Measurements from ENCODE around the gene SHISAL1. TPM values are rescaled to one million over a fixed set of nuclear protein-coding genes. Genes with fewer than 3 reads are reported as not detected.

SHISAL1 gene
- 1 to 10 TPM in 1 of 3 donors, under 1 TPM in 2; 0.32 to 1.2 (median 0.33) TPM for total RNA-seq

- Histone ChIP-seq H3K4me3 (no peak within 1 kb of the TSS), H3K27me3 (peaks cover 0 to 9% of the 10 kb centered on the region in 2 donors), H3K9me3 (no peaks in the 10 kb centered on the region), H3K4me1 (no peaks in the 10 kb centered on the region), H3K36me3 (no peaks in the 10 kb centered on the region), H3K27ac (no peak within 1 kb of the TSS)
- TF ChIP-seq, protein P1, sequence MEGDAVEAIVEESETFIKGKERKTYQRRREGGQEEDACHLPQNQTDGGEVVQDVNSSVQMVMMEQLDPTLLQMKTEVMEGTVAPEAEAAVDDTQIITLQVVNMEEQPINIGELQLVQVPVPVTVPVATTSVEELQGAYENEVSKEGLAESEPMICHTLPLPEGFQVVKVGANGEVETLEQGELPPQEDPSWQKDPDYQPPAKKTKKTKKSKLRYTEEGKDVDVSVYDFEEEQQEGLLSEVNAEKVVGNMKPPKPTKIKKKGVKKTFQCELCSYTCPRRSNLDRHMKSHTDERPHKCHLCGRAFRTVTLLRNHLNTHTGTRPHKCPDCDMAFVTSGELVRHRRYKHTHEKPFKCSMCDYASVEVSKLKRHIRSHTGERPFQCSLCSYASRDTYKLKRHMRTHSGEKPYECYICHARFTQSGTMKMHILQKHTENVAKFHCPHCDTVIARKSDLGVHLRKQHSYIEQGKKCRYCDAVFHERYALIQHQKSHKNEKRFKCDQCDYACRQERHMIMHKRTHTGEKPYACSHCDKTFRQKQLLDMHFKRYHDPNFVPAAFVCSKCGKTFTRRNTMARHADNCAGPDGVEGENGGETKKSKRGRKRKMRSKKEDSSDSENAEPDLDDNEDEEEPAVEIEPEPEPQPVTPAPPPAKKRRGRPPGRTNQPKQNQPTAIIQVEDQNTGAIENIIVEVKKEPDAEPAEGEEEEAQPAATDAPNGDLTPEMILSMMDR (IDR thresholded peaks at IDR 0.05): no peak
- no peak for TF ChIP-seq POLR2A (IDR thresholded peaks at IDR 0.05)
- TF ChIP-seq POLR2AphosphoS5 (IDR thresholded peaks at IDR 0.05): no peak
- intact Hi-C loops (cut with DNase I; ENCODE audit: low total_unique reads): no loop called here
- DNase-seq (ENCODE audit: low spot score in 2 of 2): no peak
These were observed at the start of gene SHISAL1 for GRCh38 chr22:44312766-44313165. Gene SHISAL1 (minus strand): TSS chr22:44312951. CDS start chr22:44300945, 12,006 bp downstream.

DNA sequence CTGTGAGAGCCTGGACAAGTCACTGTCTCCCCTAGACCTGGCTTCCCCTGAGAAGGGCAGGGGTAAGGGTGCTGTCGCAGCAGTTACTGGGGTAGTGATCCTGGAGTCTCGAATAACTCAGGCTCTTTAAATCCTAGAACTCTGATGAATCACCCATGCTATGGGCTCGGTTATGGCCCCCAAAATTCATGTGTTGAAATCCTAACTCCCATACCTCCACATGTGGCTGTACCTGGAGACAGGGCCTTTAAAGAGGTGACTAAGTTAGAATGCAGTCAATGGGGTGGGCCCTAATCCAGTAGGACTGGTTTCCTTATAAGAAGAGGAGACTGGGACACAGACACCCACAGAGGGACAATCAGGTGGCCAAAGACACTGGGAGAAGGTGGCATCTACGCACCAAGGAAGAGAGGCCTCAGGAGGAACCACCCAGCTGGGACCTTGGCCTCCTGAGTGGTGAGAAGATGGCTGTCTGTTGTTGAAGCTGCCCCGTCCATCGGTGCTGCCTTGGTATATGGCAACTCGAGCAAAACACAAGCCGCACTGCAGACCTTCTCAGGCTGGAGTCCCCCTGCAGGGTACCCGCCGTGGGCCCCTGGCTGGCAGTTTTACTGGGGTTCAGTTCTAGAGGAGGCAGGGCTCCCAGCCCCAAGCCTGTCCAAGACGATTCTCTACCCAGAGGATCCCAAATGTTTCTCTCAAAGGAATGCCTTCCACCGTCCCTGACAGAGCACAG, 48.8 kb upstream of the SHISAL1 start:
- Histone ChIP-seq H3K27ac (peak overlapping the region; percentile 3 to 79), H3K9me3 (no peaks in the 10 kb centered on the region), H3K27me3 (no peaks in the 10 kb centered on the region), H3K4me1 (peaks cover 12 to 15% of the 10 kb centered on the region in 2 donors), H3K4me3 (peak overlapping the region in 1 of 3 donors; percentile 43), H3K36me3 (no peaks in the 10 kb centered on the region)
- no peak for DNase-seq (ENCODE audit: low spot score in 2 of 2)
- TF ChIP-seq POLR2A (IDR thresholded peaks at IDR 0.05) (no peak), POLR2AphosphoS5 (IDR thresholded peaks at IDR 0.05) (no peak)
- TF ChIP-seq, protein P1 (IDR thresholded peaks at IDR 0.05): no peak
- intact Hi-C loops (cut with DNase I; ENCODE audit: low total_unique reads): loop anchor here (10.0 kb wide), 1 partner anchor 1207 kb away; the partner anchor contains the start of gene TSPO

DNA sequence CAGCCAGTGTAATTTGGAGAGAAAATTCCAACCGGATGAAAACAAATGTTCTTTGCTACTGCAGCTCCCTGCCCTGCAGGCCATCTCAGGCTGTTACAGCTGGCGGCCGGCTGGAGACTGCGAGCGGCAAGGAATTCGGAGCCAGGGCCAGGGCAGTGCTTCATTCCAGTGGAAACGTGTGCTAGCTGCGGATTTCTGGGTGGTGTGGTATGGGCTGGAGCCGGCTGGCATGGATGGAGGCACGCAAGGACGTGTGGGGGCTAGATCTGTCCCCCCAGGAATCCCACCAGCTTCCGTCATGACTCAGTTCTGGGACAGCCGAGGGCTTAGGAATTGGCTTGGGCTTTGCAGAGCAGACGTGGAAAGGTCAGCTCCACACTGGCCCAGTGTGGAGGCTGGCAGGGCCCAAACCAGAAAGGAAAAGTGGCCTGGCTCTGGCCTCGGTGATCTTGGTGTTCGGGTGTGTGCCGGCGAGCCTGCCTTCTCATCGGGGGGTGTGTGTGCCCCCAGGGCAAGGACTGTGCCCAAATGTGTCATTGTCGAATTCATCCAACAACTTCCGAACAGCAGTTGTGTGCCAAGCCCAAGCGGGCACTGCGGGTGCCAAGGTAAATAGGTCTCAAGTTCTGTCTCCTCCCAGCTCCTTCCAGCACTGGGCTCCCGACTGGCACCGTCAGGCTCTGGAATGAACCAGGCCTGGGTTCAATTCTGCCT, 48.1 kb upstream of the SHISAL1 start:
- Histone ChIP-seq H3K4me3 (peak overlapping the region in 1 of 3 donors; percentile 43), H3K27ac (peak overlapping the region; percentile 3 to 79), H3K27me3 (peaks cover 0 to under 1% of the 10 kb centered on the region in 2 donors), H3K9me3 (no peaks in the 10 kb centered on the region), H3K36me3 (no peaks in the 10 kb centered on the region), H3K4me1 (peaks cover 12 to 15% of the 10 kb centered on the region in 2 donors)
- intact Hi-C loops (cut with DNase I; ENCODE audit: low total_unique reads): loop anchor here (10.0 kb wide), 1 partner anchor 1206 kb away; the partner anchor contains the start of gene TSPO
- peak; percentile 64 to 86 for DNase-seq (ENCODE audit: low spot score in 2 of 2)
- TF ChIP-seq POLR2A (IDR thresholded peaks at IDR 0.05) (no peak), POLR2AphosphoS5 (IDR thresholded peaks at IDR 0.05) (peak in 2 of 3 donors; percentile 23 to 31)
- TF ChIP-seq, protein P1 (IDR thresholded peaks at IDR 0.05): peak in 2 of 3 donors; percentile 12 to 41

GRCh38 chr22:44360306-44360667, 47.5 kb upstream of the SHISAL1 start:
- DNase-seq (ENCODE audit: low spot score in 2 of 2): no peak
- H3K27me3 ChIP-seq: peaks cover 0 to 5% of the 10 kb centered on the region in 2 donors
- H3K9me3 ChIP-seq: no peaks in the 10 kb centered on the region
- peak overlapping the region in 1 of 3 donors; percentile 43 for H3K4me3 ChIP-seq
- intact Hi-C loops (cut with DNase I; ENCODE audit: low total_unique reads): loop anchor here (10.0 kb wide), 1 partner anchor 1205 kb away; the partner anchor contains the start of gene TSPO
- peak overlapping the region; percentile 3 to 79 for H3K27ac ChIP-seq
- H3K36me3 ChIP-seq: no peaks in the 10 kb centered on the region
- TF ChIP-seq, protein P1 (IDR thresholded peaks at IDR 0.05): no peak
- H3K4me1 ChIP-seq: peaks cover 12 to 15% of the 10 kb centered on the region in 2 donors
